H1 (cell line): ENCODE measurements around the gene CES4A. TPM values are rescaled to one million over a fixed set of nuclear protein-coding genes. Genes with fewer than 3 reads are reported as not detected.

Experiments used
- ASH2L ChIP-seq: fragments of 200-600, 300-600 bp; sonication (generic); IDR thresholded peaks from one replicate; pipeline ENCODE4 v1.7.1; 2017; ENCODE audit warnings: low read length
- CBX8 ChIP-seq: fragments of 300-800, 300-1000 bp; sonication (generic); IDR thresholded peaks from 2 replicates; pipeline ENCODE4 v1.7.1; 2016; ENCODE audit warnings: low read depth, low read length, borderline replicate concordance
- CHD2 ChIP-seq: IDR thresholded peaks from 2 replicates; pipeline ENCODE4 v1.6.1; 2012; ENCODE audit warnings: low read length, improper control_type of control experiment
- EP300 ChIP-seq, 2 experiments: IDR thresholded peaks; 1 replicate in 1 of 2; 2 replicates in 1 of 2; pipeline ENCODE4 v1.6.1; 2011 to 2012; ENCODE audit warnings: low read depth in 2 of 2, low read length in 2 of 2, mild to moderate bottlenecking in 2 of 2, borderline replicate concordance in 1 of 2, inconsistent platforms in 1 of 2, moderate library complexity in 1 of 2
- FOSL1 ChIP-seq: IDR thresholded peaks from 2 replicates; pipeline ENCODE4 v1.6.1; 2011; ENCODE audit warnings: mild to moderate bottlenecking, low read depth, low read length, moderate library complexity; ENCODE audit not compliant: insufficient read depth
- HDAC2 ChIP-seq, 2 experiments: fragments of 300-600 bp in 1 of 2; sonication (generic) in 1 of 2; IDR thresholded peaks; 2 replicates each; pipeline ENCODE4 v1.6.1; 2011 to 2012; ENCODE audit warnings: low read depth in 2 of 2, low read length in 2 of 2, mild to moderate bottlenecking in 2 of 2, moderate library complexity in 2 of 2, borderline replicate concordance in 1 of 2, inconsistent platforms in 1 of 2
- NRF1 ChIP-seq: IDR thresholded peaks from 2 replicates; pipeline ENCODE4 v1.6.1; 2011; ENCODE audit warnings: mild to moderate bottlenecking, low read depth, low read length, improper control_type of control experiment
- PHF8 ChIP-seq: fragments of 200-600 bp; sonication (generic); conservative IDR thresholded peaks from 2 replicates; pipeline ENCODE4 v1.7.1; 2012; ENCODE audit warnings: low read depth, mild to moderate bottlenecking, inconsistent platforms, low read length, moderate library complexity
- RFX5 ChIP-seq: IDR thresholded peaks from 2 replicates; pipeline ENCODE4 v1.6.1; 2011; ENCODE audit warnings: low read depth, low read length, improper control_type of control experiment, borderline replicate concordance
- SP1 ChIP-seq: IDR thresholded peaks from 2 replicates; pipeline ENCODE4 v1.6.1; 2011; ENCODE audit warnings: low read depth, low read length
- TAF1 ChIP-seq: IDR thresholded peaks from 2 replicates; pipeline ENCODE4 v1.6.1; 2011; ENCODE audit warnings: mild to moderate bottlenecking, low read depth, low read length
- TAF7 ChIP-seq: optimal IDR thresholded peaks from 2 replicates; pipeline ENCODE3; 2011; ENCODE audit warnings: low read depth, mild to moderate bottlenecking, inconsistent platforms, low read length, moderate library complexity, borderline replicate concordance
- TCF12 ChIP-seq: IDR thresholded peaks from 2 replicates; pipeline ENCODE4 v1.6.1; 2011; ENCODE audit warnings: low read depth, mild to moderate bottlenecking, low read length
- YY1 ChIP-seq: IDR thresholded peaks from 2 replicates; pipeline ENCODE4 v1.6.1; 2011; ENCODE audit warnings: low read depth, mild to moderate bottlenecking, low read length
- polyA plus RNA-seq, 7 experiments: library from polyadenylated mRNA; depleted of rRNA in 3 of 7; stranded (reverse) in 5 of 7; unstranded in 2 of 7; fragments of >200 nt in 5 of 7; fragments of 200-250 nt in 2 of 7; gene quantifications; 1 replicate in 5 of 7; 2 replicates in 1 of 7; 4 replicates in 1 of 7; pipeline versions ENCODE4 v1.2.1 to v1.2.3, GENCODE V29; 2011 to 2013; ENCODE audit warnings: missing spikeins in 2 of 7, mixed read lengths in 2 of 7
- total RNA-seq: library from RNA; stranded (reverse); fragmentation: NEBNext Ultra II Directional; extraction: Animal tissue kit (Norgen Biotek cat#: 25700); gene quantifications from 2 replicates; pipeline ENCODE4 v1.2.1, GENCODE V29; 2021
- TF ChIP-seq, protein P1 (sequence below): IDR thresholded peaks from 2 replicates; pipeline ENCODE4 v1.6.1; 2012; ENCODE audit warnings: low read length, inconsistent platforms
- TF ChIP-seq, protein P2 (sequence below): IDR thresholded peaks from 2 replicates; pipeline ENCODE4 v1.6.1; 2012; ENCODE audit warnings: inconsistent platforms

CES4A gene
- total and polyA plus RNA-seq, 2 of the 8 experiments (the other 6 are each of a cell fraction or from before 2014, with no cell fraction given): 0.93 to 1.5 TPM

DNA sequence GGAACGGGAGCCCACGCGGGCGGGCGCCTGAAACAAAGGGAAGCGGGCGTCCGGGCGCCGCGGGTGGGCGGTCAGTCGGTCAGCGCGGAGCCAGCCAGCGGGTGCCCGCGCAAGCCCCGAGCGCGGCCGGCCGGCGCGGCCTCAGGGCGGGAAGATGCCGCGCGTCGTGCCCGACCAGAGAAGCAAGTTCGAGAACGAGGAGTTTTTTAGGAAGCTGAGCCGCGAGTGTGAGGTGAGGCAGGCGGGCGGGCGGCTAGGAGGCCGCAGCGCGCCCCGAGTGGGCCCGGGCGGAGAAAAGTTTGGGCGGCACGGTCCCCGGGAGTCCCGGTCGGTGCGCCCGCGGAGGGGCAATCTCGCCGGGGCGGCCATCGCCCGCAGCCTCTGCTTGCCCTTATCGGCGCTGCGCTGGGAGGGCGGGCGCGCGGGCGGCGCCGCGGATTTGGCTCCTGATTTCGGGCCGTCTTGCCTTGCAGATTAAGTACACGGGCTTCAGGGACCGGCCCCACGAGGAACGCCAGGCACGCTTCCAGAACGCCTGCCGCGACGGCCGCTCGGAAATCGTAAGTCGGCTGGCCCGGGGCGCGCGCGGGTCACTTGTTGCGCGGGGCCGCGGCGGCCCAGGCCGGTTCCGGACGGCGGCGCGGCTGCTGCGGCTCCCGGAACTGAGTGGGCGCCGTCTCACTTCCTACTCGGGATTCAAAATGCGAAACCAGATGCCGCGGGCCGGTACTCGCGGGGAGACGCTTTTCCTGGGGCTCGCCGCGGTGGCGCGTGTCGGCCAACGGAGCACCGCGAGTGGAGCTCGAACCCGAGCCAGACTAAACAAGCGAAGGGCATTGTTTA, 41.1 kb downstream of the CES4A start (continued):
- no peak for TF ChIP-seq FOSL1
- no peak for TF ChIP-seq EP300 (IDR thresholded peaks at IDR 0.05; ENCODE audit: borderline replicate concordance in 1 of 2, low read depth in 2 of 2, low read length in 2 of 2)
- TF ChIP-seq NRF1: no peak
- TF ChIP-seq CHD2: no peak
- no peak for TF ChIP-seq RFX5
- no peak for TF ChIP-seq CBX8
- TF ChIP-seq, protein P1, sequence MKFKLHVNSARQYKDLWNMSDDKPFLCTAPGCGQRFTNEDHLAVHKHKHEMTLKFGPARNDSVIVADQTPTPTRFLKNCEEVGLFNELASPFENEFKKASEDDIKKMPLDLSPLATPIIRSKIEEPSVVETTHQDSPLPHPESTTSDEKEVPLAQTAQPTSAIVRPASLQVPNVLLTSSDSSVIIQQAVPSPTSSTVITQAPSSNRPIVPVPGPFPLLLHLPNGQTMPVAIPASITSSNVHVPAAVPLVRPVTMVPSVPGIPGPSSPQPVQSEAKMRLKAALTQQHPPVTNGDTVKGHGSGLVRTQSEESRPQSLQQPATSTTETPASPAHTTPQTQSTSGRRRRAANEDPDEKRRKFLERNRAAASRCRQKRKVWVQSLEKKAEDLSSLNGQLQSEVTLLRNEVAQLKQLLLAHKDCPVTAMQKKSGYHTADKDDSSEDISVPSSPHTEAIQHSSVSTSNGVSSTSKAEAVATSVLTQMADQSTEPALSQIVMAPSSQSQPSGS: no peak
- TF ChIP-seq, protein P2, sequence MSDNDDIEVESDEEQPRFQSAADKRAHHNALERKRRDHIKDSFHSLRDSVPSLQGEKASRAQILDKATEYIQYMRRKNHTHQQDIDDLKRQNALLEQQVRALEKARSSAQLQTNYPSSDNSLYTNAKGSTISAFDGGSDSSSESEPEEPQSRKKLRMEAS: no peak; the same call in 1 of the 2 replicates
- TF ChIP-seq SP1: no peak
- peak; percentile 13 for TF ChIP-seq TAF7
- TF ChIP-seq TAF1: peak; percentile 68
- 0 out of 4 replicates have a peak, but pooled peaks of 1 of the 2 experiments have one; percentile 37 for TF ChIP-seq HDAC2 (IDR thresholded peaks at IDR 0.05; ENCODE audit: borderline replicate concordance in 1 of 2, low read depth in 2 of 2, low read length in 2 of 2)
- no peak for TF ChIP-seq TCF12
- peak; percentile 51 for TF ChIP-seq ASH2L
- peak; percentile 68; the same call in 1 of the 2 replicates for TF ChIP-seq YY1
- TF ChIP-seq PHF8: peak; percentile 47
